Measurements from ENCODE around the gene PLAU. TPM values are rescaled to one million over a fixed set of nuclear protein-coding genes. Genes with fewer than 3 reads are reported as not detected.
"Not testable (repeated sequence)": the region's sequence is repeated elsewhere in the genome, so short reads cannot be mapped to it uniquely, and the experiment has no call there.

PLAU gene
- total RNA-seq, 1 donor from 2014 or later, result 0.38 TPM

DNA sequence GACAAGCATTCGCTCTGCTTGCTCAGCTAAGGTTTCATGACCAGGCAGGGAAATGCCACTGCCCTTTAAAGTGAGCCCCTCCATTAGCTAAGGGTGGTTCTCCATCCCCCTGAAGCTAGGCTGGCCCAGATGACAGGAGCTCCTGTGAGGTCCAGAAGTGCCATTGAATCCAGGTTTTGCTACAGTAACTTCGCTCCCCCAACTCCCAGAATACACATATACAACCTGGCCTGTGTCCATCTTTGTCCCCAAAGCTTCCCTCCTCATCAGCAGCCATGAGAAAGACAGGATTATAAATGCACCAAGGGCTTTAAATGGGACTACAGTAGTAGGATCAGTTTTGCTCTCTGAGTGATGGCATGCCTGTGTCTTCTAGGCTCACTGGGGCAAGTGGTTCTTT lies 51.5 kb downstream of the PLAU start:
- Mint-ChIP-seq H3K4me3 (ENCODE audit: low read depth) (no peak overlapping the region), H3K36me3 (ENCODE audit: insufficient read depth) (no peaks in the 10 kb centered on the region), H3K9me3 (ENCODE audit: low read depth) (no peaks in the 10 kb centered on the region), H3K27ac (no peak overlapping the region), H3K4me1 (ENCODE audit: low read depth) (peaks cover 7% of the 10 kb centered on the region), H3K27me3 (no peaks in the 10 kb centered on the region)
- no peak for DNase-seq (ENCODE audit: low spot score, unreplicated experiment)
- TF ChIP-seq, protein P1, sequence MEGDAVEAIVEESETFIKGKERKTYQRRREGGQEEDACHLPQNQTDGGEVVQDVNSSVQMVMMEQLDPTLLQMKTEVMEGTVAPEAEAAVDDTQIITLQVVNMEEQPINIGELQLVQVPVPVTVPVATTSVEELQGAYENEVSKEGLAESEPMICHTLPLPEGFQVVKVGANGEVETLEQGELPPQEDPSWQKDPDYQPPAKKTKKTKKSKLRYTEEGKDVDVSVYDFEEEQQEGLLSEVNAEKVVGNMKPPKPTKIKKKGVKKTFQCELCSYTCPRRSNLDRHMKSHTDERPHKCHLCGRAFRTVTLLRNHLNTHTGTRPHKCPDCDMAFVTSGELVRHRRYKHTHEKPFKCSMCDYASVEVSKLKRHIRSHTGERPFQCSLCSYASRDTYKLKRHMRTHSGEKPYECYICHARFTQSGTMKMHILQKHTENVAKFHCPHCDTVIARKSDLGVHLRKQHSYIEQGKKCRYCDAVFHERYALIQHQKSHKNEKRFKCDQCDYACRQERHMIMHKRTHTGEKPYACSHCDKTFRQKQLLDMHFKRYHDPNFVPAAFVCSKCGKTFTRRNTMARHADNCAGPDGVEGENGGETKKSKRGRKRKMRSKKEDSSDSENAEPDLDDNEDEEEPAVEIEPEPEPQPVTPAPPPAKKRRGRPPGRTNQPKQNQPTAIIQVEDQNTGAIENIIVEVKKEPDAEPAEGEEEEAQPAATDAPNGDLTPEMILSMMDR (IDR thresholded peaks at IDR 0.05; ENCODE audit: unreplicated experiment), result no peak

- not testable (repeated sequence) for H3K9me3 Mint-ChIP-seq (ENCODE audit: low read depth); H3K27me3 Mint-ChIP-seq; H3K4me3 Mint-ChIP-seq (ENCODE audit: low read depth); H3K36me3 Mint-ChIP-seq (ENCODE audit: insufficient read depth); DNase-seq (ENCODE audit: low spot score, unreplicated experiment); H3K4me1 Mint-ChIP-seq (ENCODE audit: low read depth)
- H3K27ac Mint-ChIP-seq, result peak overlapping the region; percentile 34
These were observed 52.6 kb downstream of the PLAU start for GRCh38 chr10:73963533-73963932.

DNA sequence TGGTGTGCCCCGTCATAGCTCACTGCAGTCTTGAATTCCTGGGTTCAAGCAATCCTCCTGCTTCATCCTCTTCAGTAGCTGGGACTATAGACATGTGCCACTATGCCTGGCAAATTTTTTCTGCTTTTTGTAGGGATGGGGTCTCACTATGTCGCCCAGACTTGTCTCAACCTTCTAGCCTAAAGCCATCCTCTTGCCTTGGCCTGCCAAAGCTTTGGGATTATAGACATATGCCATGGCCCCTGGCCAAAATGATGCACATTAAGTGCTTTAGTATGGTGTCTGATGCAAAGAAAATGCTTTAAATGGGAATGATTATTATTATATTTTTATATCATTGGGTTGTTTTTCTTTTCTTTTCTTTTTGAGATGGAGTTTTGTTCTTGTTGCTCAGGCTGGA lies 53.8 kb downstream of the PLAU start:
- Mint-ChIP-seq H3K36me3 (ENCODE audit: insufficient read depth) (no peaks in the 10 kb centered on the region), H3K27ac (no peak overlapping the region), H3K9me3 (ENCODE audit: low read depth) (no peaks in the 10 kb centered on the region), H3K27me3 (no peaks in the 10 kb centered on the region), H3K4me3 (ENCODE audit: low read depth) (no peak overlapping the region), H3K4me1 (ENCODE audit: low read depth) (peaks cover 7% of the 10 kb centered on the region)
- no peak for DNase-seq (ENCODE audit: low spot score, unreplicated experiment)
- TF ChIP-seq, protein P1 (IDR thresholded peaks at IDR 0.05; ENCODE audit: unreplicated experiment), result no peak

- DNase-seq (ENCODE audit: low spot score, unreplicated experiment); H3K4me1 Mint-ChIP-seq (ENCODE audit: low read depth); H3K36me3 Mint-ChIP-seq (ENCODE audit: insufficient read depth); H3K4me3 Mint-ChIP-seq (ENCODE audit: low read depth); H3K27me3 Mint-ChIP-seq; H3K9me3 Mint-ChIP-seq (ENCODE audit: low read depth): not testable (repeated sequence)
- peak overlapping the region; percentile 94 for H3K27ac Mint-ChIP-seq
These were observed 54.4 kb downstream of the PLAU start for GRCh38 chr10:73965267-73965889.

- Mint-ChIP-seq H3K4me1 (ENCODE audit: low read depth) (peaks cover 7% of the 10 kb centered on the region), H3K36me3 (ENCODE audit: insufficient read depth) (no peaks in the 10 kb centered on the region), H3K27ac (peak overlapping the region; percentile 94), H3K27me3 (no peaks in the 10 kb centered on the region), H3K9me3 (ENCODE audit: low read depth) (no peaks in the 10 kb centered on the region), H3K4me3 (ENCODE audit: low read depth) (no peak overlapping the region)
- TF ChIP-seq, protein P1 (IDR thresholded peaks at IDR 0.05; ENCODE audit: unreplicated experiment), result no peak
- DNase-seq (ENCODE audit: low spot score, unreplicated experiment), result no peak
These were observed 55.2 kb downstream of the PLAU start for GRCh38 chr10:73965890-73966768.

- no peaks in the 10 kb centered on the region for H3K9me3 Mint-ChIP-seq (ENCODE audit: low read depth)
- H3K4me3 Mint-ChIP-seq (ENCODE audit: low read depth), result no peak overlapping the region
- no peak for DNase-seq (ENCODE audit: low spot score, unreplicated experiment)
- H3K4me1 Mint-ChIP-seq (ENCODE audit: low read depth), result peaks cover 7% of the 10 kb centered on the region
- no peaks in the 10 kb centered on the region for H3K27me3 Mint-ChIP-seq
- H3K27ac Mint-ChIP-seq, result no peak overlapping the region
- TF ChIP-seq, protein P1 (IDR thresholded peaks at IDR 0.05; ENCODE audit: unreplicated experiment), result no peak
- H3K36me3 Mint-ChIP-seq (ENCODE audit: insufficient read depth), result no peaks in the 10 kb centered on the region
These were observed 56.1 kb downstream of the PLAU start for GRCh38 chr10:73967022-73967429.

Other genes starting within 250 kb of the PLAU start
- 15.5 and 17.3 TPM in 2 replicates for gene AGAP5, start 213.0 kb upstream of the PLAU start, total RNA-seq
- 93.0 and 96.5 TPM in 2 replicates for gene SEC24C, start 166.8 kb upstream of the PLAU start, total RNA-seq
- gene CHCHD1, start 129.1 kb upstream of the PLAU start, total RNA-seq, result 36.0 and 38.8 TPM in 2 replicates
- gene ZSWIM8, start 125.5 kb upstream of the PLAU start, total RNA-seq, result 122 and 144 TPM in 2 replicates
- 36.3 and 40.0 TPM in 2 replicates for gene NDST2, start 99.5 kb upstream of the PLAU start, total RNA-seq
- 20.8 and 24.5 TPM in 2 replicates for gene CAMK2G, start 36.6 kb upstream of the PLAU start, total RNA-seq
- 107 and 116 TPM in 2 replicates for gene VCL, start 87.0 kb downstream of the PLAU start, total RNA-seq
- 49.7 and 51.7 TPM in 2 replicates for gene AP3M1, start 239.7 kb downstream of the PLAU start, total RNA-seq
- 20.7 and 24.4 TPM in 2 replicates for gene ADK, start 240.1 kb downstream of the PLAU start, total RNA-seq